Astrocyte of the spinal cord (primary cell): ENCODE data around the gene CCR8.

ENCODE experiments used
- DNase-seq: peaks from one replicate; pipeline ENCODE4 v3.0.0; 2011; ENCODE audit warnings: low read depth, low spot score
- H3K4me3 ChIP-seq: 2 replicates; pipeline ENCODE4 v1.5.1; 2011; ENCODE audit warnings: low read depth, mild to moderate bottlenecking, low read length, moderate library complexity
- CTCF ChIP-seq: IDR thresholded peaks from 2 replicates; pipeline ENCODE4 v1.5.1; 2012; ENCODE audit warnings: low read depth, mild to moderate bottlenecking, low read length, inconsistent platforms
- in situ Hi-C: cut with HindIII; loops from 2 replicates; pipeline ENCODE4 v1.10.0; 2017; ENCODE audit warnings: low sequenced_read_pairs

The CCR8 gene

GRCh38 chr3:39291903-39292329, 37.6 kb upstream of the CCR8 start:
- peak; percentile 41 for DNase-seq
- H3K4me3 ChIP-seq = no peak overlapping the region
- in situ Hi-C loops = loop anchor here (25.0 kb wide), 1 partner anchor 180 kb away; the partner anchor contains the start of genes GORASP1 and TTC21A
- TF ChIP-seq CTCF = peak; percentile 92

DNA sequence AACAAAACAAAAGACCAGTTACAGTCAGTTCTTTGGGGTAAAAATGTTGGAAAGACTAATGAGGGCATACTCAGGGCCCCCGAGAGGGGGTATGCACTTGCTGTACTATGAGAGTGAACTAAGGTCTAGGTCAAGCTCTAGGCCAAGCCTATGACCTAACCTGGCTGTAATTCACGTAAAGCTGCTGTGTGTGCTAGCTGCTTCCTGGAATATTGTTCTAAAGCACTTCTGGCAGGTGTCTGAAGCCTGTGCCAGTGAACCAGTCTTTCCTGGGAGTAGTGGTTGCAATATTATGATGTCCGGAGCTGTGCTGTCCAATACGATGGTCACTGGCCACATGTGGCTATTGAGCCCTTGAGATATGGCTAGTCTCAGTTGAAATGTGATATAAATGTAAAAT, 36.5 kb upstream of the CCR8 start:
- TF ChIP-seq CTCF = no peak
- no peak overlapping the region for H3K4me3 ChIP-seq
- DNase-seq = no peak
- in situ Hi-C loops = loop anchor here (25.0 kb wide), 1 partner anchor 181 kb away; the partner anchor contains the start of genes GORASP1 and TTC21A

DNA sequence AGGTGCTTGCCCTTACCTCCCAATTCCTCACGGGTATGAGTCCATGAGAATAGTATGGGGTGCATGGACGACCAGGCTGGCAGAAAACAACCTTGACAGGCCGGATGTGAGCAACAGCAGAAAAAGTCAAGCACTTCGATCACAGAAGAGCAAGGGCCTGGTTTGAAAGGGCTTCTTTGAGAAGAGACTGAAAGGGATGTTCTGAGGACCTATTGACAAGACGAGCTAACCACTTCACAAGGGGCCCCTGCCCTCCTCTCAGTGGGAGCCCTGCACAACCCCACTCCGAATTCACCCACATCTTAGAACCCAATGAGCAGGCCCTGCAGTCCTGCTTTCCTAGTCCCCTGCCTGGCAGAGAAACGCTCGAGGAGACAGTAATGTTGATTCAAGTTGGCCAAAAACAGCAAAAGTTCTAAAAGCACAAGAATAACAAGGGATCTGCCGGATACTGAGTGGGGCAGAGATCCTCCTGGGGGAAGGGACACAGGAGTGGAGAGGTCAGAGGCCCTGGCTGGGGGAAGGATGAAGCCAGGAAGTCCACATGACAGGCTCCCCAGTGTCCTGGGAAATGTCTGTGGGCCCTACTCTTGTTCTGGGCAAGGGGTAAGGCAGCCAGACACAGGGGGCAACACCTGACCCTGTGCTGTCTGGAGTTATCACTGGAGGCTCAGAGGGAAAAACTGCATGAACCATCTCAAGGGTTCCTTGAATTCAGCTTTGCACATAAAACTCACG, 34.9 kb upstream of the CCR8 start:
- peak; percentile 39 for DNase-seq
- in situ Hi-C loops = loop anchor here (25.0 kb wide), 1 partner anchor 182 kb away; the partner anchor contains the start of genes GORASP1 and TTC21A
- H3K4me3 ChIP-seq = no peak overlapping the region
- no peak for TF ChIP-seq CTCF

DNA sequence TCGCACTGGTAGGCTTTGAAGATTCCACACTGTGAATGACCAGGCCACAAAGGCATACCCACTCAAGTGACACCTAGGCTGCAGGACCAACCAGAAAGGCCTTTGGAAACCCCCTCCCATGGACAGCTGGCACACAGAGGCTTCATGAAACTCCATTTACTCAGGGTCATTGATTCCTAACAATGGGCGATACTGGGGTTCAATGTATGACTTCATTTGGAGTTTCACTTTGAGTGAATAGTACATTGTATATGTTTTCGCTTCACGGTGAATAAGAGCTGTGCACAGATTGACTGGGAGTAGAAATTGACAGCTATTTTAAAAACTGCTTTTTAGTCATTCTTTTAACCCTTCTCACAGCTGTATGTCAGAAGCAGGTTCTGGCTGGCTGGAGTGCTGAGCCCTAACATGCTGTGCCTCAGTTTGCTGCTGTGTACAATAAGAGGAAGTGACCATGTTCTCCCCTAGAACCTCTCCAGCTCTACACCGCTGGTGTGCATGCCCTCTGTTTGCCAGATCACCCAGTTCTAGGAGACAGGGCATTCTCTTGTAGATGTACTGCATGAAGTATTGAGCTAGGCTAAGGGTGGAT, 34.2 kb upstream of the CCR8 start:
- in situ Hi-C loops = loop anchor here (25.0 kb wide), 1 partner anchor 183 kb away; the partner anchor contains the start of genes GORASP1 and TTC21A
- no peak overlapping the region for H3K4me3 ChIP-seq
- TF ChIP-seq CTCF = no peak
- no peak for DNase-seq

DNA sequence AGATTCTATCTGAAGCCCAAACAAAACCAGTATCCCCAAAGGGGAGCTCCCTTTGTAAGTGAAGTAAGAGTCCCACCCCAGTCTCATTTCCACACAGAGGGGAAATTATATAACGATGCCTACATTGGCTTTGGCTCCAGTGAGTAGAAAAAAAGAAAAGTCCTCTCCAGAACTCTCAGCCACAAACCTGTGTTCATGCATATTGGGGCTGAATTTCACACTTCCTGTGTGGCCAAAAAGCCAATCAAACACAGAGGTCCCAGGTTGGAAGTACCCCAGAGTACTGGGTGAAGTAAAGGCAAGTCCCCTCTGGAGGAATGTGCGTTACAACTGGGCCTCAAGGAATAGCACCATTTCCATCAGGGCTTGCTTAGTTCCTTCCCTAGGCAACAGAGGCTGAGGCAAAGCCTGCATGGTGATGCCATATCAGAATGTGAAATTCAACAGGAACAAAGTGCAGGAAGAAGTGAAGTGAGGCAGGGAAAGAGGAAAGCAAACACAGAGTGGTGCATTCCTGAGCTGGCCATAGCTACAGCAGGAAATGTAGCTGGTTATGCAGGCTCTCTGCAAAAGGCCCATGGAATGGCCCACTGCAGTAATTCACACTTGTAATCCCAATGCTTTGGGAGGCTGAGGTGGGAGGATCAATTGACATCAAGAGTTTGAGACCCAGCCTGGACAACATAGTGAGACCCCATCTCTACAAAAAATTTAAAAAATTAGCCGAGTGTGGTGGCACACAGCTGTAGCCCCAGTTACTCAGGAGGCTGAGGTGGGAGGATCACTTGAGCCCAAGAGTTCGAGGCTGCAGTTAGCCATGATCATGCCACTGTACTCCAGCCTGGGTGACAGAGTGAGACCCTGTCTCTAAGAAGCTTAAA, 33.1 kb upstream of the CCR8 start:
- DNase-seq = no peak
- no peak overlapping the region for H3K4me3 ChIP-seq
- in situ Hi-C loops = loop anchor here (25.0 kb wide), 1 partner anchor 184 kb away; the partner anchor contains the start of genes GORASP1 and TTC21A
- no peak for TF ChIP-seq CTCF

- no peak for DNase-seq
- H3K4me3 ChIP-seq = no peak overlapping the region
- in situ Hi-C loops = loop anchor here (25.0 kb wide), 1 partner anchor 187 kb away; the partner anchor contains the start of genes GORASP1 and TTC21A
- no peak for TF ChIP-seq CTCF
Measured at GRCh38 chr3:39299279-39299678, 30.2 kb upstream of the CCR8 start.
